GM21423 (cell line): Measurements from ENCODE around the gene STAB1.

Source experiments
- ATAC-seq: cut with Tn5 transposase; IDR thresholded peaks from one replicate; pipeline ENCODE4 v1.9.1; 2021; ENCODE audit warnings: mild to moderate bottlenecking, moderate library complexity; ENCODE audit not compliant: unreplicated experiment

Gene STAB1

GRCh38 chr3:52483577-52484381 is 11.4 kb upstream of the STAB1 start:
- no peak for ATAC-seq

GRCh38 chr3:52484680-52485461 is 10.3 kb upstream of the STAB1 start:
- no peak for ATAC-seq

GRCh38 chr3:52487050-52487787 is 7.9 kb upstream of the STAB1 start:
- no peak for ATAC-seq

GRCh38 chr3:52487788-52488691 is 7.1 kb upstream of the STAB1 start:
- ATAC-seq: no peak

GRCh38 chr3:52488746-52489145 is 6.4 kb upstream of the STAB1 start:
- no peak for ATAC-seq

- no peak for ATAC-seq
These were observed 5.7 kb upstream of the STAB1 start for GRCh38 chr3:52489453-52489852.

GRCh38 chr3:52490035-52490938 is 4.9 kb upstream of the STAB1 start:
- no peak for ATAC-seq

GRCh38 chr3:52490939-52491526 is 4.1 kb upstream of the STAB1 start:
- ATAC-seq: no peak

GRCh38 chr3:52492059-52492458 is 3.1 kb upstream of the STAB1 start:
- ATAC-seq: no peak

GRCh38 chr3:52493232-52494017 is 1.7 kb upstream of the STAB1 start:
- no peak for ATAC-seq

- ATAC-seq: no peak
These were observed 693 bp upstream of the STAB1 start for GRCh38 chr3:52494445-52494844.

GRCh38 chr3:52495777-52496602 is 852 bp downstream of the STAB1 start:
- no peak for ATAC-seq

- ATAC-seq: no peak
These were observed 3.3 kb downstream of the STAB1 start for GRCh38 chr3:52498137-52499054.

GRCh38 chr3:52501046-52501445 is 5.9 kb downstream of the STAB1 start:
- ATAC-seq: no peak

- no peak for ATAC-seq
These were observed 6.9 kb downstream of the STAB1 start for GRCh38 chr3:52502001-52502400.

- ATAC-seq: no peak
These were observed 7.7 kb downstream of the STAB1 start for GRCh38 chr3:52502808-52503350.
